K562 (cell line): Measurements from ENCODE around the gene TMEM121. TPM values are rescaled to one million over a fixed set of nuclear protein-coding genes. Genes with fewer than 3 reads are reported as not detected.

Source experiments
- BMI1 ChIP-seq: fragments of 150-350 bp; IDR thresholded peaks from 2 replicates; pipeline ENCODE4 v1.6.1; 2014; ENCODE audit warnings: low read length
- CHAMP1 ChIP-seq: fragments of 450-650 bp; IDR thresholded peaks from 2 replicates; pipeline ENCODE4 v1.6.1; 2016; ENCODE audit warnings: mild to moderate bottlenecking
- DLX4 ChIP-seq: fragments of 250-450 bp; sonication (Bioruptor Pico); IDR thresholded peaks from 2 replicates; pipeline ENCODE4 v1.6.1; 2021; ENCODE audit warnings: mild to moderate bottlenecking
- FOS ChIP-seq: IDR thresholded peaks from 3 replicates; pipeline ENCODE4 v1.6.1; 2011; ENCODE audit not compliant: insufficient read length; ENCODE audit errors: extremely low read depth
- HNRNPLL ChIP-seq: fragments of 200-400 bp; formaldehyde crosslinking; IDR thresholded peaks from 2 replicates; pipeline ENCODE4 v1.6.1; 2017; ENCODE audit warnings: low read length, low read depth, mild to moderate bottlenecking; ENCODE audit not compliant: poor library complexity, severe bottlenecking
- PML ChIP-seq: IDR thresholded peaks from 2 replicates; pipeline ENCODE4 v1.6.1; 2012; ENCODE audit warnings: low read length, inconsistent platforms
- PPARD ChIP-seq: fragments of 250-450 bp; sonication (Bioruptor Pico); IDR thresholded peaks from 2 replicates; pipeline ENCODE4 v1.8.0; 2022; ENCODE audit warnings: inconsistent platforms, mild to moderate bottlenecking, moderate library complexity
- PRDM10 ChIP-seq: fragments of 450-650 bp; IDR thresholded peaks from 2 replicates; pipeline ENCODE4 v1.6.1; 2018; ENCODE audit not compliant: partially characterized antibody
- TCFL5 ChIP-seq: fragments of 250-450 bp; sonication (Bioruptor Pico); conservative IDR thresholded peaks from 2 replicates; pipeline ENCODE4 v1.6.1; 2021; ENCODE audit warnings: mild to moderate bottlenecking, moderate library complexity, matching md5 sums
- TFE3 ChIP-seq: fragments of 450-650 bp; formaldehyde crosslinking; IDR thresholded peaks from 2 replicates; pipeline ENCODE4 v1.4.0; 2020; ENCODE audit warnings: mild to moderate bottlenecking, mixed read lengths
- YY1 ChIP-seq, 3 experiments: IDR thresholded peaks; 2 replicates each; pipeline ENCODE4 v1.6.1; 2011; ENCODE audit warnings: low read length in 2 of 3, mild to moderate bottlenecking in 2 of 3, moderate library complexity in 2 of 3, borderline replicate concordance in 1 of 3, control low read depth in 1 of 3, low read depth in 1 of 3; ENCODE audit not compliant: insufficient read depth in 3 of 3, insufficient replicate concordance in 2 of 3, control insufficient read depth in 1 of 3, insufficient read length in 1 of 3; ENCODE audit errors: extremely low read depth in 1 of 3
- ZFP30 ChIP-seq: fragments of 250-450 bp; sonication (Bioruptor Pico); IDR thresholded peaks from 2 replicates; pipeline ENCODE4 v1.8.0; 2022; ENCODE audit warnings: moderate library complexity, mild to moderate bottlenecking, inconsistent platforms, borderline replicate concordance
- ZNF518B ChIP-seq: fragments of 250-450 bp; sonication (Bioruptor Pico); IDR thresholded peaks from 2 replicates; pipeline ENCODE4 v1.5.0; 2021; ENCODE audit warnings: mild to moderate bottlenecking, moderate library complexity
- ZNF707 ChIP-seq: fragments of 250-450 bp; sonication (Bioruptor Pico); conservative IDR thresholded peaks from 2 replicates; pipeline ENCODE4 v1.8.0; 2022; ENCODE audit warnings: inconsistent platforms, mild to moderate bottlenecking, moderate library complexity
- ZNF76 ChIP-seq: fragments of 250-450 bp; sonication (Bioruptor Pico); IDR thresholded peaks from 2 replicates; pipeline ENCODE4 v1.4.0; 2020; ENCODE audit warnings: mild to moderate bottlenecking, moderate library complexity, borderline replicate concordance
- ZNF778 ChIP-seq: fragments of 450-650 bp; formaldehyde crosslinking; IDR thresholded peaks from 2 replicates; pipeline ENCODE4 v1.4.0; 2020; ENCODE audit warnings: mild to moderate bottlenecking, moderate library complexity
- polyA plus RNA-seq, 8 experiments: library from polyadenylated mRNA; depleted of rRNA in 4 of 8; stranded (reverse) in 5 of 8; unstranded in 3 of 8; fragments of >200 nt; fragmentation: Nextera tagmentation in 2 of 8; fragmentation: Illumina TruSeq in 1 of 8; extraction: Ambion mirVana in 2 of 8; extraction: Trizol in 1 of 8; gene quantifications; 2 replicates each; pipeline versions ENCODE4 v1.2.1 to v1.2.3, GENCODE V29; 2011 to 2014; ENCODE audit warnings: inconsistent platforms in 1 of 8, missing spikeins in 1 of 8
- total RNA-seq, 7 experiments: library from RNA; depleted of rRNA in 6 of 7; stranded (reverse); fragments of >200 nt in 6 of 7; fragmentation: Illumina TruSeq in 2 of 7; extraction: Trizol in 2 of 7; gene quantifications; 2 replicates each; pipeline versions ENCODE4 v1.2.1 to v1.2.3, GENCODE V29; 2011 to 2021; ENCODE audit warnings: low replicate concordance in 1 of 7

The TMEM121 gene
- total and polyA plus RNA-seq, 9 of the 15 experiments (the other 6 are each of a cell fraction or from before 2014, with no cell fraction given), result 0.31 to 0.36 TPM; not detected in 7

GRCh38 chr14:105485739-105486162 lies 40.6 kb upstream of the TMEM121 start (continued):
- TF ChIP-seq PML (no peak), YY1 (IDR thresholded peaks at IDR 0.05; ENCODE audit: borderline replicate concordance in 1 of 3, control insufficient read depth in 1 of 3, extremely low read depth in 1 of 3, insufficient read depth in 3 of 3, insufficient read length in 1 of 3, insufficient replicate concordance in 2 of 3, low read depth in 1 of 3, low read length in 2 of 3) (peak; percentile 43 to 86 (median 61)), ZNF518B (CRISPR knock-in tag) (no peak), HNRNPLL (no peak), ZNF76 (no peak), TFE3 (no peak), BMI1 (no peak), ZNF707 (CRISPR knock-in tag) (no peak), CHAMP1 (no peak), FOS (no peak), TCFL5 (CRISPR knock-in tag) (no peak), ZNF778 (CRISPR knock-in tag) (no peak), PRDM10 (no peak), DLX4 (no peak), ZFP30 (CRISPR knock-in tag) (no peak), PPARD (CRISPR knock-in tag) (no peak)
